A673 (cell line): ENCODE data around the gene LAPTM4A. TPM values are rescaled to one million over a fixed set of nuclear protein-coding genes. Genes with fewer than 3 reads are reported as not detected.

ENCODE experiments used
- BruUV-seq: library from RNA; stranded (reverse); fragments of 400-500 nt; replicated peaks from 2 replicates; lab custom pipeline; 2021; lab: Mats Ljungman, UMichigan
- CTCF ChIA-PET: fragments of 300-600 bp; sonication (Branson Sonifier 250); formaldehyde crosslinking; loops from one replicate; lab custom pipeline; 2022; ENCODE audit warnings: antibody characterized with exemption; lab: Charles Lee
- POLR2A ChIA-PET: fragments of 300-600 bp; sonication (Branson Sonifier 250); formaldehyde crosslinking; loops from one replicate; lab custom pipeline; 2022; ENCODE audit warnings: antibody characterized with exemption; ENCODE audit not compliant: low non-redundant PET; lab: Charles Lee
- DNase-seq: peaks from one replicate; pipeline ENCODE4 v3.0.0-alpha.2; 2015; ENCODE audit warnings: low spot score
- H3K27ac ChIP-seq: fragments of 200-600 bp; sonication (generic); 2 replicates; pipeline ENCODE4 v1.5.1; 2016; ENCODE audit warnings: mixed run types, low read depth, mild to moderate bottlenecking, mixed read lengths, antibody characterized with exemption, low read length; ENCODE audit not compliant: poor library complexity, severe bottlenecking
- H3K27me3 ChIP-seq: fragments of 200-600 bp; sonication (generic); replicated peaks from 2 replicates; pipeline ENCODE4 v1.6.1; 2017; ENCODE audit warnings: mixed run types, low read depth, mild to moderate bottlenecking, mixed read lengths, antibody characterized with exemption, low read length; ENCODE audit not compliant: insufficient read depth, poor library complexity
- H3K36me3 ChIP-seq: fragments of 200-600 bp; sonication (generic); 2 replicates; pipeline ENCODE4 v1.6.1; 2016; ENCODE audit warnings: mixed run types, mild to moderate bottlenecking, mixed read lengths, antibody characterized with exemption, low read length; ENCODE audit not compliant: insufficient read depth, poor library complexity, severe bottlenecking
- H3K4me1 ChIP-seq: fragments of 200-600 bp; sonication (generic); 2 replicates; pipeline ENCODE4 v1.6.1; 2017; ENCODE audit warnings: mixed run types, mild to moderate bottlenecking, mixed read lengths, antibody characterized with exemption, low read length; ENCODE audit not compliant: insufficient read depth, poor library complexity, severe bottlenecking
- H3K4me3 ChIP-seq: fragments of 200-600 bp; sonication (generic); 2 replicates; pipeline ENCODE4 v1.5.1; 2016; ENCODE audit warnings: low read depth, mixed run types, mild to moderate bottlenecking, mixed read lengths, low read length; ENCODE audit not compliant: poor library complexity, severe bottlenecking
- H3K9me3 ChIP-seq: fragments of 200-600 bp; sonication (generic); 2 replicates; pipeline ENCODE4 v1.6.1; 2016; ENCODE audit warnings: mixed run types, low read depth, mild to moderate bottlenecking, mixed read lengths, antibody characterized with exemption, low read length; ENCODE audit not compliant: poor library complexity, severe bottlenecking
- EZH2 ChIP-seq: fragments of 200-600 bp; sonication (generic); IDR thresholded peaks from 2 replicates; pipeline ENCODE4 v1.6.1; 2017; ENCODE audit warnings: borderline replicate concordance, low read depth, mild to moderate bottlenecking, mixed read lengths, antibody characterized with exemption, low read length; ENCODE audit not compliant: poor library complexity, severe bottlenecking
- intact Hi-C: fragments of 100-400 bp; cut with micrococcal nuclease; formaldehyde crosslinking; loops from one replicate; pipeline ENCODE4 v1.10.0; 2022; ENCODE audit not compliant: unreplicated experiment
- total RNA-seq: library from RNA; stranded (reverse); gene quantifications from 2 replicates; pipeline ENCODE4 v1.2.3, GENCODE V29; 2021
- TF ChIP-seq, protein P1 (sequence below): fragments of 300-800, 200-600 bp; sonication (generic); conservative IDR thresholded peaks from 2 replicates; pipeline ENCODE4 v1.5.1; 2017; ENCODE audit warnings: low read depth, mild to moderate bottlenecking, antibody characterized with exemption, low read length, moderate library complexity, mixed read lengths

LAPTM4A gene
- total RNA-seq, 1 experiment from 2014 or later, result 158 TPM

DNA sequence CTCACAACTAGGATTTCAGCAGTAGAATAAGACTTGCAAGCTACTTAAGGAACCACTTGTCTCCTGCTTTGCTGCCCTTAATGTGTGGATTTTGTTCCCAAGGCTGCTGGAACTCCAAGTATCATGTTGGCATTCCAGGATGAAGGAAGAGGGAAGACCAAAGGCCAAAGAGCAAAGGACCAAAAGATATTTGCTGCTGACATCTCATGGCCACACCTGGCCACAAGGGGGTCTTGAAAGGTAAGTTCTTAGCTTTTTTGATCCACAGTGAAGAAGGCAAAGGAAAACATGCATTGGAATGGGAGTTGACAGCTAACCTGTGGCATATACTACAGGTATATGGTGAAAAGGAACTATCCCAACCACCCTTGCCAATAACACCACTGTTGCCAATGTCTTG is 35.1 kb downstream of the LAPTM4A start:
- no peak for DNase-seq
- BruUV-seq, result no TSS peak
- H3K27ac ChIP-seq, result no peak overlapping the region
- POLR2A ChIA-PET, result no interaction called here
- intact Hi-C loops, result no loop called here
- TF ChIP-seq, protein P1, sequence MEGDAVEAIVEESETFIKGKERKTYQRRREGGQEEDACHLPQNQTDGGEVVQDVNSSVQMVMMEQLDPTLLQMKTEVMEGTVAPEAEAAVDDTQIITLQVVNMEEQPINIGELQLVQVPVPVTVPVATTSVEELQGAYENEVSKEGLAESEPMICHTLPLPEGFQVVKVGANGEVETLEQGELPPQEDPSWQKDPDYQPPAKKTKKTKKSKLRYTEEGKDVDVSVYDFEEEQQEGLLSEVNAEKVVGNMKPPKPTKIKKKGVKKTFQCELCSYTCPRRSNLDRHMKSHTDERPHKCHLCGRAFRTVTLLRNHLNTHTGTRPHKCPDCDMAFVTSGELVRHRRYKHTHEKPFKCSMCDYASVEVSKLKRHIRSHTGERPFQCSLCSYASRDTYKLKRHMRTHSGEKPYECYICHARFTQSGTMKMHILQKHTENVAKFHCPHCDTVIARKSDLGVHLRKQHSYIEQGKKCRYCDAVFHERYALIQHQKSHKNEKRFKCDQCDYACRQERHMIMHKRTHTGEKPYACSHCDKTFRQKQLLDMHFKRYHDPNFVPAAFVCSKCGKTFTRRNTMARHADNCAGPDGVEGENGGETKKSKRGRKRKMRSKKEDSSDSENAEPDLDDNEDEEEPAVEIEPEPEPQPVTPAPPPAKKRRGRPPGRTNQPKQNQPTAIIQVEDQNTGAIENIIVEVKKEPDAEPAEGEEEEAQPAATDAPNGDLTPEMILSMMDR, result no peak
- no peak for TF ChIP-seq EZH2
- CTCF ChIA-PET, result interaction anchor here (1.2 kb wide), 1 partner anchor 35 kb away, joined by 9 read pairs; the partner anchor contains the start of gene LAPTM4A
- H3K27me3 ChIP-seq, result no peaks in the 10 kb centered on the region
- peaks cover 3% of the 10 kb centered on the region for H3K4me1 ChIP-seq
- H3K9me3 ChIP-seq, result peaks cover 6% of the 10 kb centered on the region
- no peak overlapping the region for H3K4me3 ChIP-seq
- H3K36me3 ChIP-seq, result no peaks in the 10 kb centered on the region

DNA sequence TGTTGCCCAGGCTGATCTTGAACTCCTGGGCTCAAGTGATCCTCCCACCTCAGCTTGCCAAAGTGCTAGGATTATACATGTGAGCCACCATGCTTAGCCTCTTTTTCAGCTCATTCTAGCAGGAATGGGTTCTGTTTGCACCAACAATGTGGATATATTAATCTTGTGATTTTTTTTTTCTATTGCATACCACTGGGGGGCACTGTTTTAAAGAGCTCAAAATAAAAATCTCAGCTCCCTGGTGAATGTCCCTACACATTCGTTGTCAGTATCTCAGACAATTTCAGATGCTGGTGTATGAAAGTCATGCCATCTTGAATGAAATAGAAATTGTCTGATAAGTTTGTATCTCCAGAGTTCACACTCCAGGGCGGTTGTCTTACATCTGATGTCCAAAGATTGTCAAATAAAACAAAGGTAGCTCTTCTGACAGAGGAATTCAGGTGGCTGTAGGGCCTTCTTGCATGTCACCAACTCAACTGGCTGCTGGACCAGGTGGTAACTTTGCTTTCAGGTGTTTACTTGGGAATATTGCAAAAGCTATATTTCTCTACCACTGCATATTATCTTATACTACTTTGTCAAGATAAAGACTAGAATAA is 35.8 kb downstream of the LAPTM4A start:
- Histone ChIP-seq H3K4me1 (peaks cover 3% of the 10 kb centered on the region), H3K27me3 (no peaks in the 10 kb centered on the region), H3K27ac (no peak overlapping the region), H3K36me3 (no peaks in the 10 kb centered on the region), H3K9me3 (no peaks in the 10 kb centered on the region), H3K4me3 (no peak overlapping the region)
- no peak for TF ChIP-seq EZH2
- TF ChIP-seq, protein P1, result peak; percentile 68
- no TSS peak for BruUV-seq
- intact Hi-C loops, result loop anchor here (1.0 kb wide), 1 partner anchor 83 kb away; no protein-coding TSS in a partner anchor
- ChIA-PET POLR2A (no interaction called here), CTCF (interaction anchor here (0.5 to 1.2 kb wide), 14 partner anchors 8 to 275 kb away, joined by 3 to 15 read pairs (median 4); partner anchors contain the start of genes LAPTM4A and WDR35)
- peak; percentile 79 for DNase-seq

DNA sequence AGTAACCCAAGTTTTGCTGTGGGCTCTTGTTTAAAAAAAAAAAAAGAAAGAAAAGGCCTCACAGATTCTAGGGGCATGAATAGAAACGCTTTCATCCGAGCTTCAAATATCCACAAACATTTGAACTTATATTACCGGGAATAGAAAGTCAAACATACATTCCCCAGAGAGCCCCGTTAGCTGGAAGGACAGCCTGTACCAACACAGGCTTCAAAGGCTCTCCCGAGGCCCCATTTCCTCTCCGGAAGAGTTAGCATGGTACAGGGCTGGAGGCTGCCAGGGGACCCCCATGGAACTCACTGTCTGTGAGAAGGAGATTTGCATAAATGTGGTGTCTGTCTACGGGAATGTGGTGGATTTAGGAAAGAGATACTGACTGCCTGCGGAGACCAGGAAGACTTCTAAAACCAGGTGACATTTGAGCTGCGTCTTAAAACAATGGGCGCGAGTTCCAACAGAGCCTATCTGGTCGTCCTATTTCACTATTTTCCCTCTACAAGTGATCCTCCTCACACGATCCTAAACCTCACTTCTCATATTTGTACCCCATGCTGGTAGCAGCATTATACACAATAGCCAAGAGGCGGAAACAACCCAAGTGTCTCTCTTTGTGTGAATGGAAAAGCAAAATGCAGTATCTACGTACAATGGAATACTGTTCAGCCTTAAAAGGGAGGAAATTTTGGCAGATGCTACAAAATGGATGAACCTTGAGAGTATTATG is 38.1 kb downstream of the LAPTM4A start:
- peak; percentile 92 for DNase-seq
- Histone ChIP-seq H3K27ac (peak overlapping the region; percentile 42), H3K9me3 (no peaks in the 10 kb centered on the region), H3K4me3 (peak overlapping the region; percentile 54), H3K27me3 (no peaks in the 10 kb centered on the region), H3K36me3 (no peaks in the 10 kb centered on the region), H3K4me1 (peaks cover 3% of the 10 kb centered on the region)
- intact Hi-C loops, result loop anchor here (5.0 kb wide), 1 partner anchor 56 kb away; no protein-coding TSS in a partner anchor
- CTCF ChIA-PET, result interaction anchor here (0.7 kb wide), 1 partner anchor 172 kb away, joined by 3 read pairs; no protein-coding TSS in a partner anchor
- no TSS peak for BruUV-seq
- no peak for TF ChIP-seq EZH2
- TF ChIP-seq, protein P1, result no peak
- POLR2A ChIA-PET, result no interaction called here
